Measurements from ENCODE around the gene BRME1.

BRME1 gene

GRCh38 chr19:13905634-13906520, at the start of gene BRME1, which contains the start of gene CC2D1A:
TSS of gene BRME1 (minus strand) at chr19:13906117. CDS start at chr19:13904892, 1,225 bp downstream.
TSS of gene CC2D1A (plus strand) at chr19:13906201. CDS start at chr19:13906442, 241 bp downstream.
- peak; percentile 92 for DNase-seq

DNA sequence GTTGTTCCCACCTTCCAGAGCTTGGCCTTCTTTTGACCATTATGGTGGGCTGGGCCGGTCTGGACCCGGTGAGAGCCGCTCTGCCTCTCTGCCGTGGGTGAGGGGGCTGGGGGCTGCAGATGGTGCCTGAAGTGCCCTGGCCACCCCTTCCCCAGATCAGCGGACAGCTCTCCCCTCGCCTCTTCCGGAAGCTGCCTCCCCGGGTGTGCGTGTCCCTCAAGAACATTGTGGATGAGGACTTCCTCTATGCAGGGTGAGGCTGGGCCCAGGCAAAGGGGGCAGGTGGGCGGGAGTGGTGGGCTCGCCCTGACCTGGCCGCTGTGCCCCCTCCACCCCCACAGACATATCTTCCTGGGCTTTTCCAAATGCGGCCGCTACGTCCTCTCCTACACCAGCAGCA, 48.3 kb upstream of the BRME1 start:
- DNase-seq: no peak

- DNase-seq: no peak
These were observed 47.1 kb upstream of the BRME1 start for GRCh38 chr19:13952931-13953531.

- peak; percentile 99 for DNase-seq
These were observed 46.4 kb upstream of the BRME1 start, which contains the start of gene DCAF15 for GRCh38 chr19:13952154-13952930. TSS of gene DCAF15 (plus strand) at chr19:13952509. CDS start at chr19:13952513, 4 bp downstream.

DNA sequence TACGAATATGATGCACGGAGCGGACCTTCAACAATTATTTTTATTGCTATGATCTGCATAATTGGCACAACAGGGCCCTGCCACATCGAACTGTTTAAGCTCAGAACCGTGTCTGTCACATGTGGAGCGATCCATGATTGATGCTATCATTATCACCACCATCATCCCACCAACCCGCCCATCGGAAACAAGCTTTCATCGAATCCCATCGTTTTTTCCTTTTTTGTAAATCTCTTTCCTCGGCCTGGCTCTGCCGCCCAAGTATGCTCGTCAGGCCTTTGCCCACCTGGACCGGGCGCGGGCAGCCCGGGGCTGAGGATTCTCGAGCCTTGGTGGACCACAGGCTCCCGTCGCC, 45.9 kb upstream of the BRME1 start:
- DNase-seq: no peak

DNA sequence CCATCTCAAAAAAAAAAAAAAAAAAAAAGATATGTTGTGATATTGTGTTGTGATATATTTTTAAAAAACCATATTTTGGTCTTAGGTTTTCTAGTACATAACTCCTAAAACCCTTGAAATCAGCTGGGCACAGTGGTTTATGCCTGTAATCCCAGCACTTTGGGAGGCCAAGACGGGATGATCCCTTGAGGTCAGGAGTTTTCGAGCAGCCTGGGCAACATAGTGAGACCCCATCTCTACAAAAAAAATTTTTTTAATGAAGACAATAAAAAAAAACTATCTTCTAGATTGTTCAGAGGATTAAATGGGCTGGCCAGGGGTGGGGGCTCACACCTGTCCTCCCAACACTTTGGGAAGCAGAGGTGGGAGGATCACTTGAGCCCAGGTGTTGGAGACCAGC, 45.1 kb upstream of the BRME1 start:
- DNase-seq: no peak

DNA sequence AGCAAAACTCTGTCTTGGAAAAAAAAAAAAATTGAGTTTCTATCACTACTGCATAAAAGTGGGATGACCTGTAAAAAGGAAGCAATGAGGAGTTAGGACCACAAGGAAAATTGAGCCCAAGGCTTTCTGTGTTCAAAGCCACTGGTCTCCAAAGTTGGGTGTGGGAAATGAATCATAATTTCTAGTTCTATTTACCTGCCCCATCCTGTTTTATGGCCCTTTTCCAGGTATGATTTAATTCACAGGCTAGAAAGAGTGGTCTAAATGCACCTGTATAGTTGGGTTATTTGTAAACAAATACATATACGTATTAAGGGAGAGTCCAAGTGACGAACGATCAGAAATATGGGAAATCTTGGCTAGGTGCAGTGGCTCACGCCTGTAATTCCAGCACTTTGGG, 40.5 kb upstream of the BRME1 start:
- no peak for DNase-seq

GRCh38 chr19:13942023-13942684, 36.2 kb upstream of the BRME1 start:
- DNase-seq: no peak

DNA sequence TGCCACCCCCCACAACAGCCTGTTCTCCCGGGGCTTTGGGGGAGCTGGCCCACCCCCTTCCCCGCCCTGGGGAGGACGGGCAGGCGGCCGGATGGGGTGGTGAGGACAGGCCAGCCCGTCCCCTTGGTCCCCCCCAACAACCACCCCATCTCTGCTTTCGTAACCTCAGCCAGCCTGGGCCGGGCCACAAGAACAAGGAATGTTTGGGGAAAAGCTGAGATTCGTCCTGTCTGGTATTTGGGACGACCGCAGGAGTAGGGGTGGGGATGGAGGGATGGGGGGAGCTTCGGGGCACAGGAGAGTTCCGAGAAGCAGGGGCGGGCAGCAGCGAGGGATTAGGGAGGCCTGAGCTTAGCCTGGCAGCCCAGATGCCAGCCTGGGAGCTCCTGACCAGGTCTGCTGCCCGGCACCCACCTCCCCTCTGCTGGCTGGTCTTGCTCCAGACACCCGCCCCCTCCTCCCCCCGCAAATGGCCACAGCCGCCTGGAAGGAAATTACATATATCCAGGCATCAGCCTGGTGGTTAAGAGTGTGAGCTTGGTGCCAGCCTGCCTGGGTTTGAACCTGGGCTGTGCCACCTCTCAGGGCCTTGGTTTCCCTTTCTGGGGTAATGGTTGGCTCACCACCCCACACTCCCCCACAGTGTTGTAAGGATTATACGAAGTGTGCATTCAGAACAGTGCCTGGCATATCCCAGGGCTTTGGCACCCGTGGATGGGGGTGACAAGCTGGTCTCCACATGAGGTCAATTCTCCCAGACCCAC, 32.6 kb upstream of the BRME1 start, which contains the start of gene PODNL1:
Gene PODNL1 (minus strand): TSS at position 117 of the 764 bp plus-strand sequence. CDS start 236 bp downstream, outside the sequence.
- no peak for DNase-seq

- DNase-seq: no peak
These were observed 31.8 kb upstream of the BRME1 start for GRCh38 chr19:13937479-13938300.

DNA sequence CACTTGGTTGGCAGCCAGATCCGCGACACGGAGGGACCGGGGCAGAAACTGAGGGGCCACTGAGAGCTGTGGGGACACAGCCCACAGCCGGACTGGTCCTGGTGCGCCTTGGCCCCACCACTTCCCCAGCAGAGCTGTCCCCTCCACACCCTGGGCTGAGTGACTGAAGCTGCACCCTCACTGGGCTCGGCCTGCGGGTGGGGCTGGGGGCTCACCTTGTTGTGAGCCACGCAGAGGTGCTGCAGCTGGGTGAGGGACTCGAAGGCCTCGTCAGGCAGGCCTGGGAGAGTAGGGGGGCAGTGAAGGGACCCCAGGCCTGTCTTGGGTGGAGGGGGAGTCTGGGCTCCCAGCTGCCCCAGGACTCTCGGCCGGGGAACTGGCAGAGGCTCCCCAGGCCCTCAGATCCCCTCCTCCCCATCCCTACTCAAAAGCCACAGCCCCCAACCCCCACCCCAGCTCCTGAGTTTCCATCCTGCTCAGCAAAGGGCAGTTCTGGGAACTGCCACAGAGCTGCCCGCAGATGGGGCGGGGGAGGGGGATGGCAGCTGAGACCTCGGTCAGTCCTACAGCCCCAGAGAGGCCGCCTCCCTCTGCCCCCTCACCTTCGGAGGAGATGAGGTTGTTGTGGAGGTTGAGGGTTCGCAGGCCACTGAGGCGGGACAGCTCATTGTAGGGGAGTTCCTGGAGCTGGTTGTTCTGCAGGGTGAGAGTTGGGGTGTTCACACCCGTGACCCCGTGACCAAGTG, 30.0 kb upstream of the BRME1 start:
- DNase-seq: no peak

- DNase-seq: no peak
These were observed 28.8 kb upstream of the BRME1 start for GRCh38 chr19:13934785-13935109.

GRCh38 chr19:13932911-13933393, 27.0 kb upstream of the BRME1 start:
- no peak for DNase-seq

DNA sequence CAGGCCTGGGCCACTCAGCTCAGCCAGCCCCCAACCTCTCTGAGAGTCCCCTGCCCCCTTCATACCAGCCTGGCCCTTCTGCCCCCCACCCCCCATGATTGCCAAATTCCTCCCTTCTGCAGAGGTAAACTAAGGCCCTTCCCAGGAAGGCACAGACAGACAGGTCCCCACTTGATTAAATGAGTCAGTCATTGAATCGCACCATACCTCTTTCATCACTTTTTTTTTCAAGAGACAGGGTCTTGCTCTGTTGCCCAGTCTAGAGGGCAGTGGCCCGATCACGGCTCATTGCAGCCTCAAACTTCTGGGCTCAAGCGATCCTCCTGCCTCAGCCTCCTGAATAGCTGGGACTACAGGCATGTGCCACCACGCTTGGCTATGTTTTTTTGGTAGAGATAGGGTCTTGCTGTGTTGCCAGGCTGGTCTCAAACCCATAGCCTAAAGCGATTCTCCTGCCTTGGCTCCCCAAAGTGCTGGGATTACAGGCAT, 26.3 kb upstream of the BRME1 start:
- DNase-seq: no peak

- DNase-seq: no peak
These were observed 25.7 kb upstream of the BRME1 start for GRCh38 chr19:13931391-13932148.

- DNase-seq: no peak
These were observed 24.5 kb upstream of the BRME1 start for GRCh38 chr19:13930402-13930801.

- no peak for DNase-seq
These were observed 24.0 kb upstream of the BRME1 start for GRCh38 chr19:13929956-13930355.

DNA sequence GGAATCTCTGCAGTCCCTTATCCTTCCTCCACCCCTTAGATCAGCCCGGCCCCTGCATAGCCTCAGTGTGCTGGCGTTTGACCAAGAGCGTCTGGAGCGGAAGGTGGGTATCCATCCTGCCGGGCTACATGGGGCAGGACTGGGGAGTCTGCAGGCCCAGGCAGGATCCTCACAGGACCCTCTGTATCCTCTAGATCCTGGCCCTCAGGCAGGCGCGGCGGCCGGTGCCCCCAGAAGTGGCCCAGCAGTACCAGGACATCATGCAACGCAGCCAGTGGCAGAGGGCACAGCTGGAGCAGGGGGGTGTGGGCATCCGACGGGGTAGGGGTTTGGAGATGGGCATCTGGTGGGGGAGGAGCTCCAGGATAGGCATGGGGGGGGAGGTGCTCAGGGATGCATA, 23.4 kb upstream of the BRME1 start:
- DNase-seq: no peak

DNA sequence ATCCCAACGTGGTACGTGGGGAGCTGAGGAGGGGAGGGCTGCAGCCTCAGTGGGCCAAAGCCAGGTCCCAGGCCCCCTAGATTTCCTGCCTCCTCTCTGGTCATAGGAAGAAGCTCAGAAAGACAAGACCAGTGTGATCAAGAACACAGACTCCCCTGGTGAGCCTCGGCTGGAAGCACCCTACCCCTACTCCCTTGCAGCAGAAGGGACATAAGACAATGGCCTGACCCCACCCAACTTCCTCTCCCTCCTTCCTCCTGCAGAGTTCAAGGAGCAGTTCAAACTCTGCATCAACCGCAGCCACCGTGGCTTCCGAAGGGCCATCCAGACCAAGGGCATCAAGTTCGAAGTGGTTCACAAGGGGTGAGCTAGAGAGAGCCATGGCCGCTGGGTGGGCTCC, 20.8 kb upstream of the BRME1 start:
- DNase-seq: no peak

Measured in NCI-H510A (cell line).